HEK293 (cell line): ENCODE measurements around the gene CADM1.

Experiments
- CTCF ChIA-PET: fragments of 350-600 bp; formaldehyde crosslinking; extraction: SDS; loops from one replicate; lab custom pipeline; 2021; ENCODE audit warnings: antibody characterized with exemption; lab: Yijun Ruan, JAX
- POLR2A ChIA-PET: fragments of 300-600 bp; formaldehyde crosslinking; extraction: SDS; loops from one replicate; lab custom pipeline; 2020; ENCODE audit warnings: antibody characterized with exemption, inconsistent platforms; lab: Yijun Ruan, JAX
- H3K27ac ChIP-seq: fragments of 200-500 bp; sonication (Bioruptor generic); 2 replicates; pipeline ENCODE4 v1.5.1; 2014; ENCODE audit warnings: low read depth, low read length, control low read depth, inconsistent platforms; ENCODE audit errors: extremely low read depth
- H3K36me3 ChIP-seq, 2 experiments: fragments of 200-500 bp in 1 of 2; sonication (Bioruptor generic) in 1 of 2; 1 replicate in 1 of 2; 2 replicates in 1 of 2; pipeline ENCODE4 v1.5.1; 2014 to 2017; ENCODE audit warnings: inconsistent platforms in 2 of 2, low read length in 2 of 2; ENCODE audit not compliant: control insufficient read depth in 2 of 2, insufficient read depth in 1 of 2
- H3K4me1 ChIP-seq: fragments of 200-500 bp; sonication (Bioruptor generic); 2 replicates; pipeline ENCODE4 v1.5.1; 2014; ENCODE audit warnings: mild to moderate bottlenecking, low read length, inconsistent platforms; ENCODE audit not compliant: control insufficient read depth, insufficient read depth
- H3K4me3 ChIP-seq: 2 replicates; pipeline ENCODE4 v1.5.1; 2011; ENCODE audit warnings: low read depth, mild to moderate bottlenecking, control low read depth, low read length, moderate library complexity
- H3K9me3 ChIP-seq: fragments of 200-500 bp; sonication (Bioruptor generic); 2 replicates; pipeline ENCODE4 v1.5.1; 2014; ENCODE audit warnings: low read depth, low read length, inconsistent platforms; ENCODE audit not compliant: control insufficient read depth, insufficient read depth
- GLI2 ChIP-seq: fragments of 450-650 bp; formaldehyde crosslinking; IDR thresholded peaks from 2 replicates; pipeline ENCODE4; 2017; ENCODE audit warnings: missing biosample characterization, missing genetic modification characterization, low read depth, borderline replicate concordance
- GLIS1 ChIP-seq: fragments of 450-650 bp; formaldehyde crosslinking; IDR thresholded peaks from 2 replicates; pipeline ENCODE4 v1.5.1; 2016; ENCODE audit warnings: missing biosample characterization, missing genetic modification characterization
- PRDM1 ChIP-seq: fragments of 450-650 bp; formaldehyde crosslinking; IDR thresholded peaks from 2 replicates; pipeline ENCODE4; 2016; ENCODE audit warnings: missing biosample characterization, missing genetic modification characterization
- RBAK ChIP-seq: fragments of 450-650 bp; formaldehyde crosslinking; IDR thresholded peaks from 2 replicates; pipeline ENCODE4 v1.5.1; 2016; ENCODE audit warnings: missing biosample characterization, missing genetic modification characterization
- REPIN1 ChIP-seq: fragments of 450-650 bp; formaldehyde crosslinking; IDR thresholded peaks from 2 replicates; pipeline ENCODE4 v1.5.1; 2017; ENCODE audit warnings: missing biosample characterization, missing genetic modification characterization, low read depth
- ZFP3 ChIP-seq: fragments of 450-650 bp; formaldehyde crosslinking; IDR thresholded peaks from 2 replicates; pipeline ENCODE4 v1.5.1; 2016; ENCODE audit warnings: low read depth, missing biosample characterization, missing genetic modification characterization
- ZNF174 ChIP-seq: fragments of 450-650 bp; formaldehyde crosslinking; IDR thresholded peaks from 2 replicates; pipeline ENCODE4 v1.5.0; 2017; ENCODE audit warnings: missing biosample characterization, mild to moderate bottlenecking, missing genetic modification characterization
- ZNF175 ChIP-seq: fragments of 450-650 bp; formaldehyde crosslinking; IDR thresholded peaks from 2 replicates; pipeline ENCODE4 v1.5.1; 2016; ENCODE audit warnings: missing biosample characterization, missing genetic modification characterization
- ZNF19 ChIP-seq: fragments of 450-650 bp; formaldehyde crosslinking; IDR thresholded peaks from 2 replicates; pipeline ENCODE4; 2016; ENCODE audit warnings: missing biosample characterization, missing genetic modification characterization, low read depth
- ZNF214 ChIP-seq: fragments of 450-650 bp; formaldehyde crosslinking; IDR thresholded peaks from 2 replicates; pipeline ENCODE4 v1.5.1; 2017; ENCODE audit warnings: missing biosample characterization, mild to moderate bottlenecking, missing genetic modification characterization, borderline replicate concordance
- ZNF354C ChIP-seq: fragments of 450-650 bp; formaldehyde crosslinking; IDR thresholded peaks from 2 replicates; pipeline ENCODE4 v1.5.1; 2016; ENCODE audit warnings: missing biosample characterization, missing genetic modification characterization, low read depth, borderline replicate concordance
- ZNF37A ChIP-seq: fragments of 450-650 bp; IDR thresholded peaks from 2 replicates; pipeline ENCODE4 v1.5.1; 2018; ENCODE audit warnings: missing biosample characterization, missing genetic modification characterization
- ZNF510 ChIP-seq: fragments of 450-650 bp; formaldehyde crosslinking; IDR thresholded peaks from 2 replicates; pipeline ENCODE4 v1.5.1; 2018; ENCODE audit warnings: mild to moderate bottlenecking, missing genetic modification characterization, missing biosample characterization; ENCODE audit not compliant: insufficient replicate concordance
- ZNF560 ChIP-seq: fragments of 450-650 bp; formaldehyde crosslinking; IDR thresholded peaks from 2 replicates; pipeline ENCODE4 v1.5.1; 2017; ENCODE audit warnings: missing biosample characterization, missing genetic modification characterization, borderline replicate concordance
- ZNF600 ChIP-seq: fragments of 450-650 bp; formaldehyde crosslinking; IDR thresholded peaks from 2 replicates; pipeline ENCODE4 v1.5.1; 2016; ENCODE audit warnings: missing biosample characterization, missing genetic modification characterization
- ZNF623 ChIP-seq: fragments of 450-650 bp; formaldehyde crosslinking; IDR thresholded peaks from 2 replicates; pipeline ENCODE4 v1.5.1; 2016; ENCODE audit warnings: missing biosample characterization, missing genetic modification characterization
- ZNF626 ChIP-seq: fragments of 450-650 bp; sonication (Bioruptor Pico); formaldehyde crosslinking; IDR thresholded peaks from 2 replicates; pipeline ENCODE4 v1.5.1; 2018; ENCODE audit warnings: missing biosample characterization, missing genetic modification characterization, inconsistent platforms
- TF ChIP-seq, protein P1 (sequence below): fragments of 450-650 bp; formaldehyde crosslinking; IDR thresholded peaks from 2 replicates; pipeline ENCODE4 v1.5.1; 2017; ENCODE audit warnings: missing biosample characterization, missing genetic modification characterization
- TF ChIP-seq, protein P2 (sequence below): fragments of 450-650 bp; formaldehyde crosslinking; IDR thresholded peaks from 2 replicates; pipeline ENCODE4 v1.5.1; 2016; ENCODE audit warnings: missing biosample characterization, missing genetic modification characterization
- TF ChIP-seq, protein P3 (sequence below): fragments of 450-650 bp; formaldehyde crosslinking; IDR thresholded peaks from 2 replicates; pipeline ENCODE4 v1.5.1; 2016; ENCODE audit warnings: missing biosample characterization, missing genetic modification characterization
- TF ChIP-seq, protein P4 (sequence below): fragments of 450-650 bp; IDR thresholded peaks from 2 replicates; pipeline ENCODE4 v1.5.1; 2018; ENCODE audit warnings: missing biosample characterization, mild to moderate bottlenecking, missing genetic modification characterization

CADM1 gene

DNA sequence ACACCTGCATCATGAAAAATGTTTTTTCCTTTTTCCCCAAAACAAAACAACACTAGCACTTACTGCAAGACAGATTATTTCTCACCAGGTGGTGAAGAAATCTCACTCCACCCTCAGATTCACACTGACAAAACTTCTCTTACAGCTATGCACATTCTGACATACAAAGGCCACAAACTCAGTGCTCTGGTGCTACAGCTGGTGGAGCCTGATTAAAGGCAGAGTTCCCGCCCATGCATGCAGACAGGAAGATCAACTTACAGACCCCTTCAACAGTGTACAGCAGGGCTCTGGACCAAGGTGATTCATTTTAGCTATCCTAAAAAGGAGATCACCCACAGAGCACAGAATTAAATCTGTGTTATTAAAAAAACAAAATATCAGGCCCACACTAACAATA lies 112.6 kb downstream of the CADM1 start (continued):
- TF ChIP-seq ZNF510 (tag by site-specific recombination) = no peak
- TF ChIP-seq ZNF214 (tag by site-specific recombination) = no peak
- TF ChIP-seq ZNF19 (tag by site-specific recombination) = no peak
- no peak for TF ChIP-seq ZFP3
- 0 out of 2 replicates have a peak, but pooled peaks have one; percentile 31 for TF ChIP-seq PRDM1

DNA sequence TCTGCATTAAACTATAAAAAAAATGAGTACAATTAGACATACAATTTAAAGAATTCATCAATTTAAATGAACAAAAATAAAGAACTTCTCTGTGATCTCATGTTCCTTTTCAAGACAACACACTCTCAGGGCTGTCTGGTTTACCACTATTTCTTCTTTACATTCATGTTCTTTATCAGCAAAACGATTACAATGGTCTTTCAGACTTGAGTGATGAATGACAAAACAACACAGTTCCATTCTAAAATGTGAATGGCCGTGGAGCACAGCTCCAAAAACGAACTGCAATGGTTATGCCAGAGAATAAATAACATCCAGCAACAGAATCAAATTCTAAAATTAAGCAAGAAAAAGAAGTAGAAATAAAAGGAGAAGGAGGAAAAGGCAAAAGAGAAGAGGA lies 113.1 kb downstream of the CADM1 start:
- peaks cover 8% of the 10 kb centered on the region for H3K4me1 ChIP-seq
- H3K4me3 ChIP-seq = no peak overlapping the region
- CTCF ChIA-PET = interaction anchor here (1.0 kb wide), 1 partner anchor 26 kb away, joined by 4 read pairs; no protein-coding TSS in a partner anchor
- no peaks in the 10 kb centered on the region for H3K9me3 ChIP-seq
- POLR2A ChIA-PET = interaction anchor here (0.6 kb wide), 1 partner anchor 23 kb away, joined by 9 read pairs; no protein-coding TSS in a partner anchor
- TF ChIP-seq ZNF175 = no peak
- TF ChIP-seq ZNF354C (tag by site-specific recombination) = no peak
- TF ChIP-seq RBAK (tag by site-specific recombination) = no peak
- no peak for TF ChIP-seq REPIN1 (tag by site-specific recombination)
- no peak for TF ChIP-seq ZNF623
- TF ChIP-seq, protein P1, sequence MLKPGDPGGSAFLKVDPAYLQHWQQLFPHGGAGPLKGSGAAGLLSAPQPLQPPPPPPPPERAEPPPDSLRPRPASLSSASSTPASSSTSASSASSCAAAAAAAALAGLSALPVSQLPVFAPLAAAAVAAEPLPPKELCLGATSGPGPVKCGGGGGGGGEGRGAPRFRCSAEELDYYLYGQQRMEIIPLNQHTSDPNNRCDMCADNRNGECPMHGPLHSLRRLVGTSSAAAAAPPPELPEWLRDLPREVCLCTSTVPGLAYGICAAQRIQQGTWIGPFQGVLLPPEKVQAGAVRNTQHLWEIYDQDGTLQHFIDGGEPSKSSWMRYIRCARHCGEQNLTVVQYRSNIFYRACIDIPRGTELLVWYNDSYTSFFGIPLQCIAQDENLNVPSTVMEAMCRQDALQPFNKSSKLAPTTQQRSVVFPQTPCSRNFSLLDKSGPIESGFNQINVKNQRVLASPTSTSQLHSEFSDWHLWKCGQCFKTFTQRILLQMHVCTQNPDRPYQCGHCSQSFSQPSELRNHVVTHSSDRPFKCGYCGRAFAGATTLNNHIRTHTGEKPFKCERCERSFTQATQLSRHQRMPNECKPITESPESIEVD = 0 out of 2 replicates have a peak, but pooled peaks have one; percentile 6
- TF ChIP-seq, all 188 proteins: peak for 1
- H3K36me3 ChIP-seq = no peaks in the 10 kb centered on the region
- H3K27ac ChIP-seq = no peak overlapping the region

DNA sequence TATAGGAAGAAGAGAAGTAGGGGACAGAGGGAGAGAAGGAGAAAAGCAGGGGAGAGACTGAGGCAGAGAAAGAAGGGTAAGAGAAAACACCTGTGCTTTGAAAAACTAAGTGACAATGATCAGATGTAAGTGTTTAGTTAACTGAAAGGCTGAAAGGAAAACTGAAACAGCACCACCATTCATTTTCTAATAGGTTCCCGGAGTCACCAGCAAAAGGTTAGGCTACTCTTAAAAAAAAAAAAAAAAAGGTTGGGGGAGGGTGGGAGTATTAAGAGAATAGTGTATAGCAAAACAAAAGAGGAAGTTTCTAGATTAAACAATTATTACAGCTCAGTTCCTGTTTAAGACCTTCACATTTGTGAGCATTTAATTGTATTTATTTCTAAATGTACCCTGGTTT lies 113.8 kb downstream of the CADM1 start:
- Histone ChIP-seq H3K9me3 (no peaks in the 10 kb centered on the region), H3K4me1 (peaks cover 5% of the 10 kb centered on the region), H3K4me3 (no peak overlapping the region), H3K36me3 (no peaks in the 10 kb centered on the region), H3K27ac (no peak overlapping the region)
- TF ChIP-seq ZNF560 (no peak), PRDM1 (peak; percentile 88; the same call in 1 of the 2 replicates), ZFP3 (no peak), GLIS1 (tag by site-specific recombination) (no peak), ZNF174 (tag by site-specific recombination) (no peak), ZNF626 (tag by site-specific recombination) (no peak)
- TF ChIP-seq, protein P2, sequence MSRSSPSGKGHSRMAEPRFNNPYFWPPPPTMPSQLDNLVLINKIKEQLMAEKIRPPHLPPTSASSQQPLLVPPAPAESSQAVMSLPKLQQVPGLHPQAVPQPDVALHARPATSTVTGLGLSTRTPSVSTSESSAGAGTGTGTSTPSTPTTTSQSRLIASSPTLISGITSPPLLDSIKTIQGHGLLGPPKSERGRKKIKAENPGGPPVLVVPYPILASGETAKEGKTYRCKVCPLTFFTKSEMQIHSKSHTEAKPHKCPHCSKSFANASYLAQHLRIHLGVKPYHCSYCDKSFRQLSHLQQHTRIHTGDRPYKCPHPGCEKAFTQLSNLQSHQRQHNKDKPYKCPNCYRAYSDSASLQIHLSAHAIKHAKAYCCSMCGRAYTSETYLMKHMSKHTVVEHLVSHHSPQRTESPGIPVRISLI (tag by site-specific recombination) = no peak
- TF ChIP-seq, protein P1 = no peak
- ChIA-PET POLR2A (no interaction called here), CTCF (interaction anchor here (1.0 kb wide), 1 partner anchor 26 kb away, joined by 4 read pairs; no protein-coding TSS in a partner anchor)

DNA sequence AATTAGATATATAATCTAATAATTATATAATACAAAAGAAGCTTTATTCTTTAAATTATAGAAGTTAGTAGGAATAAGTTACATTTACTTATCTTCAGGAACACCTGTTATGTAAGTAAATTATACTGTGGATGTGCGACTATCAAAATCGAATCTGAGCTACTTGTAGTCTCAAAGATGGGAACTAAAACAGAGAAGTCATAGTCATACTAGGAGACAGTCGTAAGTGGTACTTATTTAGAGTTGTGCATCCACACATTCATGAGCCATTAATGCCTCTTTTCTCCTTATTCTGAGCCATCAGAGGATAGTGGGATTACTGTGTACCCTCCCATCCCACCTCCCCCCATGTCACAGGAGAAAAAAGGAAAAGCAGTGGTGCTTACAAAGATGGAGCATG lies 114.4 kb downstream of the CADM1 start:
- H3K4me1 ChIP-seq = peaks cover 5% of the 10 kb centered on the region
- ChIA-PET CTCF (interaction anchor here (0.5 kb wide), 1 partner anchor 22 kb away, joined by 3 read pairs; no protein-coding TSS in a partner anchor), POLR2A (no interaction called here)
- no peaks in the 10 kb centered on the region for H3K36me3 ChIP-seq
- no peak overlapping the region for H3K27ac ChIP-seq
- no peaks in the 10 kb centered on the region for H3K9me3 ChIP-seq
- no peak overlapping the region for H3K4me3 ChIP-seq
- no peak for TF ChIP-seq ZNF37A (tag by site-specific recombination)
- TF ChIP-seq, protein P3, sequence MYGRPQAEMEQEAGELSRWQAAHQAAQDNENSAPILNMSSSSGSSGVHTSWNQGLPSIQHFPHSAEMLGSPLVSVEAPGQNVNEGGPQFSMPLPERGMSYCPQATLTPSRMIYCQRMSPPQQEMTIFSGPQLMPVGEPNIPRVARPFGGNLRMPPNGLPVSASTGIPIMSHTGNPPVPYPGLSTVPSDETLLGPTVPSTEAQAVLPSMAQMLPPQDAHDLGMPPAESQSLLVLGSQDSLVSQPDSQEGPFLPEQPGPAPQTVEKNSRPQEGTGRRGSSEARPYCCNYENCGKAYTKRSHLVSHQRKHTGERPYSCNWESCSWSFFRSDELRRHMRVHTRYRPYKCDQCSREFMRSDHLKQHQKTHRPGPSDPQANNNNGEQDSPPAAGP (tag by site-specific recombination) = no peak
- no peak for TF ChIP-seq ZFP3
- TF ChIP-seq, protein P4, sequence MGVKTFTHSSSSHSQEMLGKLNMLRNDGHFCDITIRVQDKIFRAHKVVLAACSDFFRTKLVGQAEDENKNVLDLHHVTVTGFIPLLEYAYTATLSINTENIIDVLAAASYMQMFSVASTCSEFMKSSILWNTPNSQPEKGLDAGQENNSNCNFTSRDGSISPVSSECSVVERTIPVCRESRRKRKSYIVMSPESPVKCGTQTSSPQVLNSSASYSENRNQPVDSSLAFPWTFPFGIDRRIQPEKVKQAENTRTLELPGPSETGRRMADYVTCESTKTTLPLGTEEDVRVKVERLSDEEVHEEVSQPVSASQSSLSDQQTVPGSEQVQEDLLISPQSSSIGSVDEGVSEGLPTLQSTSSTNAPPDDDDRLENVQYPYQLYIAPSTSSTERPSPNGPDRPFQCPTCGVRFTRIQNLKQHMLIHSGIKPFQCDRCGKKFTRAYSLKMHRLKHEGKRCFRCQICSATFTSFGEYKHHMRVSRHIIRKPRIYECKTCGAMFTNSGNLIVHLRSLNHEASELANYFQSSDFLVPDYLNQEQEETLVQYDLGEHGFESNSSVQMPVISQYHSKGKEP (tag by site-specific recombination) = no peak
- TF ChIP-seq GLI2 (tag by site-specific recombination) = no peak
- no peak for TF ChIP-seq REPIN1 (tag by site-specific recombination)
- TF ChIP-seq ZNF600 (tag by site-specific recombination) = no peak
